Transverse colon (tissue), 4 donors: ENCODE results near the gene ABTB1.

Experiments
- EP300 ChIP-seq: sonication (generic); formaldehyde crosslinking; IDR thresholded peaks from one replicate; pipeline ENCODE4 v1.6.1; 2017; ENCODE audit warnings: antibody characterized with exemption, low read depth
- POLR2A ChIP-seq: fragments of 450-650 bp; IDR thresholded peaks from one replicate; pipeline ENCODE4 v1.6.1; 2016; ENCODE audit warnings: antibody characterized with exemption, mild to moderate bottlenecking, moderate library complexity
- POLR2AphosphoS5 ChIP-seq, 3 donors: sonication (generic); formaldehyde crosslinking; IDR thresholded peaks; one replicate each; pipeline ENCODE4 v1.6.1; 2016; ENCODE audit warnings: antibody characterized with exemption in 3 of 3
- TF ChIP-seq, protein P1 (sequence below), 5 experiments: fragments of 200-600 bp in 3 of 5; fragments of 450-650 bp in 2 of 5; sonication (generic) in 3 of 5; IDR thresholded peaks; 1 replicate in 2 of 5; 2 replicates in 3 of 5; pipeline ENCODE4 v1.5.1; 2016 to 2017; ENCODE audit warnings: antibody characterized with exemption in 5 of 5, inconsistent platforms in 3 of 5, mild to moderate bottlenecking in 2 of 5, moderate library complexity in 1 of 5

- TF ChIP-seq, protein P1, sequence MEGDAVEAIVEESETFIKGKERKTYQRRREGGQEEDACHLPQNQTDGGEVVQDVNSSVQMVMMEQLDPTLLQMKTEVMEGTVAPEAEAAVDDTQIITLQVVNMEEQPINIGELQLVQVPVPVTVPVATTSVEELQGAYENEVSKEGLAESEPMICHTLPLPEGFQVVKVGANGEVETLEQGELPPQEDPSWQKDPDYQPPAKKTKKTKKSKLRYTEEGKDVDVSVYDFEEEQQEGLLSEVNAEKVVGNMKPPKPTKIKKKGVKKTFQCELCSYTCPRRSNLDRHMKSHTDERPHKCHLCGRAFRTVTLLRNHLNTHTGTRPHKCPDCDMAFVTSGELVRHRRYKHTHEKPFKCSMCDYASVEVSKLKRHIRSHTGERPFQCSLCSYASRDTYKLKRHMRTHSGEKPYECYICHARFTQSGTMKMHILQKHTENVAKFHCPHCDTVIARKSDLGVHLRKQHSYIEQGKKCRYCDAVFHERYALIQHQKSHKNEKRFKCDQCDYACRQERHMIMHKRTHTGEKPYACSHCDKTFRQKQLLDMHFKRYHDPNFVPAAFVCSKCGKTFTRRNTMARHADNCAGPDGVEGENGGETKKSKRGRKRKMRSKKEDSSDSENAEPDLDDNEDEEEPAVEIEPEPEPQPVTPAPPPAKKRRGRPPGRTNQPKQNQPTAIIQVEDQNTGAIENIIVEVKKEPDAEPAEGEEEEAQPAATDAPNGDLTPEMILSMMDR (IDR thresholded peaks at IDR 0.05): no peak
- TF ChIP-seq EP300 (no peak), POLR2A (no peak), POLR2AphosphoS5 (IDR thresholded peaks at IDR 0.05) (peak in 2 of 3 donors; percentile 7 to 23)
Measured at GRCh38 chr3:127707851-127708411, 35.2 kb downstream of the ABTB1 start.
